ENCODE measurements around the gene FGF4. TPM values are rescaled to one million over a fixed set of nuclear protein-coding genes. Genes with fewer than 3 reads are reported as not detected.

Gene FGF4
- total RNA-seq, 4 donors from 2014 or later, result 1.8 to 17.3 (median 3.7) TPM

DNA sequence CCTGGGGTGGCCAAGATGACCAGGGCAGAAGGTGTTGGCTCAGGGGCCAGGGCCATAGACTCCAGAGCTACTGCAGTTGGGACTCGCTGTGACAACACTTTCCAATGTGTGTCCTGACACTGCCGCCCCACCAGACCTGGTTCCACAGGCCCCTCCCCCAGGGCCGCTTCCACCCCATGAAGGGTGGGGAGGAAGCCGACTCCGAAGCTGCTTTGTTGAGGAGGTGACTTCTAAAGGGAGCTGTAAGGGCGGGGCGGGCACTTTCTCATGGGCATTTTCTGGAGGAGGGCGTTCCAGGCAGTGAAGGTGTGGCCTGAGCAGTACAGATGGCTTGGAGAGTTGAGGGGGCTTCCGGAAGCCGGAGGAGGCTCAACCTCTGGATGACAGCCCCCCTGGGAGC lies 37.8 kb upstream of the FGF4 start:
- Histone ChIP-seq H3K27me3 (peaks cover 0 to 26% of the 10 kb centered on the region in 2 donors), H3K4me1 (peaks cover 0 to 8% (median 0%) of the 10 kb centered on the region in 4 donors), H3K9me3 (no peaks in the 10 kb centered on the region), H3K36me3 (no peaks in the 10 kb centered on the region), H3K27ac (no peak overlapping the region), H3K4me3 (no peak overlapping the region)
- no peak for DNase-seq (ENCODE audit: low spot score in 2 of 2)
- TF ChIP-seq EP300 (IDR thresholded peaks at IDR 0.05), result no peak
- no peak for TF ChIP-seq POLR2A (IDR thresholded peaks at IDR 0.05)
- TF ChIP-seq, protein P1, sequence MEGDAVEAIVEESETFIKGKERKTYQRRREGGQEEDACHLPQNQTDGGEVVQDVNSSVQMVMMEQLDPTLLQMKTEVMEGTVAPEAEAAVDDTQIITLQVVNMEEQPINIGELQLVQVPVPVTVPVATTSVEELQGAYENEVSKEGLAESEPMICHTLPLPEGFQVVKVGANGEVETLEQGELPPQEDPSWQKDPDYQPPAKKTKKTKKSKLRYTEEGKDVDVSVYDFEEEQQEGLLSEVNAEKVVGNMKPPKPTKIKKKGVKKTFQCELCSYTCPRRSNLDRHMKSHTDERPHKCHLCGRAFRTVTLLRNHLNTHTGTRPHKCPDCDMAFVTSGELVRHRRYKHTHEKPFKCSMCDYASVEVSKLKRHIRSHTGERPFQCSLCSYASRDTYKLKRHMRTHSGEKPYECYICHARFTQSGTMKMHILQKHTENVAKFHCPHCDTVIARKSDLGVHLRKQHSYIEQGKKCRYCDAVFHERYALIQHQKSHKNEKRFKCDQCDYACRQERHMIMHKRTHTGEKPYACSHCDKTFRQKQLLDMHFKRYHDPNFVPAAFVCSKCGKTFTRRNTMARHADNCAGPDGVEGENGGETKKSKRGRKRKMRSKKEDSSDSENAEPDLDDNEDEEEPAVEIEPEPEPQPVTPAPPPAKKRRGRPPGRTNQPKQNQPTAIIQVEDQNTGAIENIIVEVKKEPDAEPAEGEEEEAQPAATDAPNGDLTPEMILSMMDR (IDR thresholded peaks at IDR 0.05), result no peak
- 74 to 89% methylated on average over 9 to 10 of the region's 10 CpGs for WGBS, 2 donors

DNA sequence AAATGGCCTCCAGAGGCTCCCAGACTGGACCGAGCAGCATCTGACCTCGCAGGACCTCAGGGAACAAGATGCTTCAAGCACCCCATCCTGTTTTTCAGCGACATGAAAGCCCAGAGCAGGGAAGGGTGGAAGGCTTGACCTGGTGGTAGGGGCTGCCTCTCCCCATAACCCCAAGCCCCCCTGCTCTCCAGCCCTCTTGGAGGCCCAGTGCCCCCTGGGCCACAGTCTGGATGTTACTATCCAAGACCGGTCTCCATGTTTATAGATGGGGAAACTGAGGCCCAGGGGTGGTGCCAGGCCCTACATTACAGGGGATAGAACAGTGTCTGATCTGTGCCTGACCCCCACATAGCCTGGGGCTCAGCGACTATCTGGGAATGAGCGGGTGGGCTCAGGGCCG lies 37.1 kb upstream of the FGF4 start:
- peaks cover 0 to 19% of the 10 kb centered on the region in 2 donors for H3K27me3 ChIP-seq
- TF ChIP-seq, protein P1 (IDR thresholded peaks at IDR 0.05), result no peak
- no peak for TF ChIP-seq EP300 (IDR thresholded peaks at IDR 0.05)
- 71 to 89% methylated on average over 7 of the region's 7 CpGs for WGBS, 2 donors

DNA sequence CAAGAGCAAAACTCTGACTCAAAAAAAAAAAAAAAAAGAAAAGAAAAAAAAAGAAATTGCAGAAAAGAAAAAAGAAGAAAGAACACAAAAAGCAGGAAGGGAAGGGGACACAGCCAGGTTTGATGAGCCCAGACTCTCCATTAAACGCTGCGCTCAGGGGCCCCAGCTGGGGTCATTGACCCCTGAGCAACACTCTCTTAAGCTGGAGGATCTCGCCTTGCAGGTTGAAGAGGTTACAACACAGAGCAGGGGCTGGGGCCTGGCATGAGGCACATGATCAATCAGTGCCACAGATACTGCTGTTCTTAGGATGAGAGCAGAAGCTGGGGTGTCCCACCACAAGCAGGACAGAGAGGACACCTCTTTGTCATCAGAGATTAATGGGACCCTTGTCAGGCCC lies 36.3 kb upstream of the FGF4 start:
- Histone ChIP-seq H3K4me3 (no peak overlapping the region), H3K27ac (no peak overlapping the region), H3K4me1 (no peaks in the 10 kb centered on the region), H3K9me3 (no peaks in the 10 kb centered on the region), H3K36me3 (no peaks in the 10 kb centered on the region), H3K27me3 (peaks cover 0 to 11% of the 10 kb centered on the region in 2 donors)
- TF ChIP-seq EP300 (IDR thresholded peaks at IDR 0.05) (no peak), POLR2A (IDR thresholded peaks at IDR 0.05) (no peak)
- TF ChIP-seq, protein P1 (IDR thresholded peaks at IDR 0.05), result no peak
- WGBS, 2 donors, result 24 to 28% methylated on average over 3 of the region's 3 CpGs
- DNase-seq (ENCODE audit: low spot score in 2 of 2), result no peak

More for the DNA sequence above, 37.1 kb upstream of the FGF4 start:
- no peaks in the 10 kb centered on the region for H3K9me3 ChIP-seq
- peaks cover 0 to 2% (median 0%) of the 10 kb centered on the region in 4 donors for H3K4me1 ChIP-seq
- H3K36me3 ChIP-seq, result no peaks in the 10 kb centered on the region
- no peak overlapping the region for H3K27ac ChIP-seq
- no peak for DNase-seq (ENCODE audit: low spot score in 2 of 2)
- no peak overlapping the region for H3K4me3 ChIP-seq

DNA sequence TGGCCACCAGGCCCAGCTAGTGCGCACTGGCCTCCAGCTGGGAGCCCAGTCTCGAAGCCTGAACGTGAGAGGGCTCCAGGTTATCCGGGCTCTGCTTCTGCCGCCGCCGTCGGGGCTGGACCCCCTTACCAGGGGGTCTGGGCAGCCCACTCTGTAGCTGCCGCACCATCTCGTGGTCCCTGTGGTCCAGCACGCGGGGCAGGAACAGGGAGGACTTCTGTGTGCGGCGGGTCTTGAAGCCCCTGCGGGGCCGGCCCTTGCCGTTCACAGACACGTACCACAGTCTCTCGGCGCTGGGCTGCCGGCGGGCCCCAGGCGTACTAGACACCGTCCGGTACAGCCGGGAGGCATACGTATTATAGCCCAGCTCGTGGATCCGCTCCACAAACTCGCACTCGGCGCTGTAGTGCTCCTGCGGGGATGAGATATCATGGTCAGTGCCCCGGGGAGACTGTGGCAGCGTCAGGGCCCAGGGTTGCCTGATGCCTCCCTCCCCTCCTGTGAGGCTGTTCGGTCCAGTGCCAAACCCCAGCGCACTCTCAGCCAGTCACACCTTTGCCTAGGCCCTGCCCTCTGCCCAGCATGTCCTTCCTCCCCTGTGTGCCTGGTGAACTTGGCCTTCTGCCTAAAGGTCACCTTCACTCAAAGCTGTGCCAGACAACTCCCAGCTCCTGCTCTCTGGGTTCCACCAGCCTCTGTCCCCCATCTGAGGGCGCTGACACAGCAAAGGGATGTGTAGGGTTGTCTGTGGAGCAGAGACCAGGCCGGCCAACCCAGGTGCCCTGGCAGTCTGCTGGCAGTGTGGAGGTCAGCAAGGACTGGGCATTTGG lies 35.4 kb upstream of the FGF4 start:
- no peaks in the 10 kb centered on the region for H3K36me3 ChIP-seq
- H3K27ac ChIP-seq, result no peak overlapping the region
- H3K9me3 ChIP-seq, result no peaks in the 10 kb centered on the region
- no peak overlapping the region for H3K4me3 ChIP-seq
- 88 to 93% methylated on average over 20 to 35 of the region's 39 CpGs for WGBS, 2 donors
- peaks cover 0 to 1% of the 10 kb centered on the region in 2 donors for H3K27me3 ChIP-seq
- no peak for DNase-seq (ENCODE audit: low spot score in 2 of 2)
- TF ChIP-seq POLR2A (IDR thresholded peaks at IDR 0.05), result no peak
- TF ChIP-seq, protein P1 (IDR thresholded peaks at IDR 0.05), result no peak
- no peak for TF ChIP-seq EP300 (IDR thresholded peaks at IDR 0.05)
- no peaks in the 10 kb centered on the region for H3K4me1 ChIP-seq

DNA sequence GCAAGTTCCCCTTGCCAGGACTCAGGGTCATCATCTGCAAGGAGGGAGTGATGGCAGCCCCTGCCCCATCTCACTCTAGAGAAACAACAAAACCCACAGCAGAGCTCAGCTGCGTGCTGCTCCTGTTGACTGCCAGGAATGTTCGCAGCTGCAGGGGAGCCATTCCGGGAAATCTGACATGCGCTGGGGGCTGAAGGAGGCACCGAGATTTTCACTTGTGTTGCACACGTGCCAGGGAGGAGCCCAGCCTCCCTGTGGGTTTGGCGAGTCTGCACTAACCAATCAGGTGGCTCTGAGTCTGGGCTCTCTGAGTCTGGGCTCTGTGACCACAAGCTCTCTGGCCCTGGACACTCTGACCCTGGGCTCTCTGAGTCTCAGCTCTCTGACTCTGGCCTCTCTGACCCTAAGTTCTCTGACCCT lies 33.5 kb upstream of the FGF4 start:
- Histone ChIP-seq H3K9me3 (no peaks in the 10 kb centered on the region), H3K4me1 (no peaks in the 10 kb centered on the region), H3K36me3 (no peaks in the 10 kb centered on the region), H3K27ac (no peak overlapping the region), H3K4me3 (no peak overlapping the region), H3K27me3 (no peaks in the 10 kb centered on the region)
- no peak for TF ChIP-seq POLR2A (IDR thresholded peaks at IDR 0.05)
- TF ChIP-seq, protein P1 (IDR thresholded peaks at IDR 0.05), result no peak
- no peak for TF ChIP-seq EP300 (IDR thresholded peaks at IDR 0.05)
- WGBS, 2 donors, result 8 to 20% methylated on average over 2 to 7 of the region's 7 CpGs
- no peak for DNase-seq (ENCODE audit: low spot score in 2 of 2)
